Chondrocyte (in vitro differentiated cells): Measurements from ENCODE around the gene CLCN7. TPM values are rescaled to one million over a fixed set of nuclear protein-coding genes. Genes with fewer than 3 reads are reported as not detected.

Source experiments
- DNase-seq: peaks from one replicate; pipeline ENCODE4 v3.0.0; 2021; ENCODE audit warnings: mixed read lengths, low spot score
- H3K27ac Mint-ChIP-seq: one replicate; pipeline ENCODE4 v1.8.0; 2021; ENCODE audit warnings: mild to moderate bottlenecking, moderate library complexity, mixed read lengths; ENCODE audit not compliant: unreplicated experiment
- H3K27me3 Mint-ChIP-seq: 2 replicates; pipeline ENCODE4 v1.8.0; 2021; ENCODE audit warnings: low read depth, mixed read lengths
- H3K36me3 Mint-ChIP-seq: 2 replicates; pipeline ENCODE4 v1.8.0; 2021; ENCODE audit warnings: low read depth, mixed read lengths
- H3K4me1 Mint-ChIP-seq: 2 replicates; pipeline ENCODE4 v1.8.0; 2021; ENCODE audit warnings: low read depth, mild to moderate bottlenecking, mixed read lengths
- H3K4me3 Mint-ChIP-seq: one replicate; pipeline ENCODE4 v1.8.0; 2021; ENCODE audit warnings: mild to moderate bottlenecking, moderate library complexity, mixed read lengths; ENCODE audit not compliant: unreplicated experiment
- H3K9me3 Mint-ChIP-seq: 2 replicates; pipeline ENCODE4 v1.8.0; 2021; ENCODE audit warnings: low read depth, mixed read lengths
- CTCF ChIP-seq: fragments of 200-600 bp; sonication (generic); IDR thresholded peaks from 2 replicates; pipeline ENCODE4 v1.5.0; 2021; ENCODE audit warnings: antibody characterized with exemption, mild to moderate bottlenecking, moderate library complexity
- total RNA-seq: library from RNA; stranded (reverse); gene quantifications from 3 replicates; pipeline ENCODE4 v1.2.1, GENCODE V29; 2021

Gene CLCN7
- total RNA-seq, 1 donor from 2014 or later, result 97.0 TPM

- DNase-seq, result no peak
- Mint-ChIP-seq H3K27ac (no peak overlapping the region), H3K9me3 (no peaks in the 10 kb centered on the region), H3K4me3 (no peak overlapping the region), H3K27me3 (no peaks in the 10 kb centered on the region), H3K36me3 (no peaks in the 10 kb centered on the region), H3K4me1 (peaks cover 28% of the 10 kb centered on the region)
- TF ChIP-seq CTCF, result no peak
These were observed 6.4 kb downstream of the CLCN7 start for GRCh38 chr16:1468426-1468810.

GRCh38 chr16:1466968-1467521, 7.8 kb downstream of the CLCN7 start:
- Mint-ChIP-seq H3K4me1 (peaks cover 19% of the 10 kb centered on the region), H3K27ac (peak overlapping the region; percentile 32), H3K9me3 (no peaks in the 10 kb centered on the region), H3K27me3 (no peaks in the 10 kb centered on the region), H3K36me3 (no peaks in the 10 kb centered on the region), H3K4me3 (no peak overlapping the region)
- DNase-seq, result peak; percentile 68
- no peak for TF ChIP-seq CTCF

- no peaks in the 10 kb centered on the region for H3K27me3 Mint-ChIP-seq
- H3K4me3 Mint-ChIP-seq, result no peak overlapping the region
- H3K4me1 Mint-ChIP-seq, result peaks cover 11% of the 10 kb centered on the region
- no peak overlapping the region for H3K27ac Mint-ChIP-seq
- peak; percentile 72 for DNase-seq
- H3K36me3 Mint-ChIP-seq, result peaks cover 2% of the 10 kb centered on the region
- TF ChIP-seq CTCF, result no peak
- H3K9me3 Mint-ChIP-seq, result no peaks in the 10 kb centered on the region
These were observed 8.8 kb downstream of the CLCN7 start for GRCh38 chr16:1466054-1466453.

GRCh38 chr16:1465567-1465915, 9.3 kb downstream of the CLCN7 start:
- H3K4me3 Mint-ChIP-seq, result no peak overlapping the region
- no peak for TF ChIP-seq CTCF
- H3K27me3 Mint-ChIP-seq, result no peaks in the 10 kb centered on the region
- H3K36me3 Mint-ChIP-seq, result peaks cover 2% of the 10 kb centered on the region
- H3K4me1 Mint-ChIP-seq, result peaks cover 6% of the 10 kb centered on the region
- H3K9me3 Mint-ChIP-seq, result no peaks in the 10 kb centered on the region
- DNase-seq, result peak; percentile 78
- H3K27ac Mint-ChIP-seq, result no peak overlapping the region

- Mint-ChIP-seq H3K27ac (no peak overlapping the region), H3K9me3 (no peaks in the 10 kb centered on the region), H3K36me3 (peaks cover 2% of the 10 kb centered on the region), H3K27me3 (no peaks in the 10 kb centered on the region), H3K4me1 (peaks cover 2% of the 10 kb centered on the region), H3K4me3 (no peak overlapping the region)
- no peak for TF ChIP-seq CTCF
- DNase-seq, result peak; percentile 88
These were observed 9.8 kb downstream of the CLCN7 start for GRCh38 chr16:1464894-1465566.
